GM12865 (cell line): ENCODE data around the gene UBE2G2.

Experiments used
- DNase-seq: peaks from one replicate; pipeline ENCODE4 v3.0.0; 2010; ENCODE audit warnings: low read depth
- H3K4me3 ChIP-seq: 2 replicates; pipeline ENCODE4 v1.5.1; 2011; ENCODE audit warnings: mild to moderate bottlenecking, low read depth, low read length, control low read depth
- TF ChIP-seq, protein P1 (sequence below): IDR thresholded peaks from 2 replicates; pipeline ENCODE4 v1.5.1; 2011; ENCODE audit warnings: low read length, control low read depth, low read depth, inconsistent platforms; ENCODE audit not compliant: insufficient read depth; ENCODE audit errors: missing control alignments

Gene UBE2G2

DNA sequence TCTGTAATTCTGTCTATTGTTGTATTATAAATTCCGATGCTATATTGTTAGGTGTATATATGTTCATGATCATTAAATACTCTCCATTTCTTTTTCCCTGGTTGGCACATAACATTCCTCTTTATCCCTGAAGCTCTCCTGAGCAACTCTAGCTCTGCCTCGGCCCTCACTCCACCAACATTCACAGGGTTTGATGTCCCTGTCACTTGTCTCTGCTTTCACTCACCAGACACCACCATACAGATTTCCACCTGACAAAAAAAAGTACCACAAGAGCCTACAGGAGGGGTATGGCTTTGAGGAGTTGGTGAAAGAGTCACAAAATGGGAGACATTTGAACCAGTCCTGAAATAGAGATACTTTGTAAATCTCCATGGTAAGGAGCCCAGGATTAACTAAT, 81.5 kb downstream of the UBE2G2 start:
- TF ChIP-seq, protein P1, sequence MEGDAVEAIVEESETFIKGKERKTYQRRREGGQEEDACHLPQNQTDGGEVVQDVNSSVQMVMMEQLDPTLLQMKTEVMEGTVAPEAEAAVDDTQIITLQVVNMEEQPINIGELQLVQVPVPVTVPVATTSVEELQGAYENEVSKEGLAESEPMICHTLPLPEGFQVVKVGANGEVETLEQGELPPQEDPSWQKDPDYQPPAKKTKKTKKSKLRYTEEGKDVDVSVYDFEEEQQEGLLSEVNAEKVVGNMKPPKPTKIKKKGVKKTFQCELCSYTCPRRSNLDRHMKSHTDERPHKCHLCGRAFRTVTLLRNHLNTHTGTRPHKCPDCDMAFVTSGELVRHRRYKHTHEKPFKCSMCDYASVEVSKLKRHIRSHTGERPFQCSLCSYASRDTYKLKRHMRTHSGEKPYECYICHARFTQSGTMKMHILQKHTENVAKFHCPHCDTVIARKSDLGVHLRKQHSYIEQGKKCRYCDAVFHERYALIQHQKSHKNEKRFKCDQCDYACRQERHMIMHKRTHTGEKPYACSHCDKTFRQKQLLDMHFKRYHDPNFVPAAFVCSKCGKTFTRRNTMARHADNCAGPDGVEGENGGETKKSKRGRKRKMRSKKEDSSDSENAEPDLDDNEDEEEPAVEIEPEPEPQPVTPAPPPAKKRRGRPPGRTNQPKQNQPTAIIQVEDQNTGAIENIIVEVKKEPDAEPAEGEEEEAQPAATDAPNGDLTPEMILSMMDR = no peak
- no peak for DNase-seq
- H3K4me3 ChIP-seq = no peak overlapping the region
